ENCODE results near the gene CPVL.

DNA sequence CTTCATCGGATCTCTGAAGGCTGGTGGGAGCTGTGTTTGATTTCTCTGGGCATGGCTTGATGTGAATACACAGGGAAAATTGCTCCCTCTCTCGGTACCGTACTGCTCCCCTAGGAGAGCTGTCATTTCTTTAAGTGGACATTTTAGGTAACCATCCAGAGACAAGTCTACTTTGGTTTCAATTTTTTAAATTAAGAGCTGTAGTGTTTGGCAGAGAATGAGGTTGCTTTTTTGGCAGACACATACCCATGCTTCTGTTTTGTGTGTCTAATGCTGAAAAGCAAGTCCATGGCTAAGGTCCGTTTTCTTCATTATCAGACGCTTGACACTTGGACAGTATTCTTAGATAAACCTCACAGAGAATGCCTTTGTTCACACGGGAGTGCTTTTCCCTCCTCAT lies 127.0 kb downstream of the CPVL start:
- TF ChIP-seq, protein P1, sequence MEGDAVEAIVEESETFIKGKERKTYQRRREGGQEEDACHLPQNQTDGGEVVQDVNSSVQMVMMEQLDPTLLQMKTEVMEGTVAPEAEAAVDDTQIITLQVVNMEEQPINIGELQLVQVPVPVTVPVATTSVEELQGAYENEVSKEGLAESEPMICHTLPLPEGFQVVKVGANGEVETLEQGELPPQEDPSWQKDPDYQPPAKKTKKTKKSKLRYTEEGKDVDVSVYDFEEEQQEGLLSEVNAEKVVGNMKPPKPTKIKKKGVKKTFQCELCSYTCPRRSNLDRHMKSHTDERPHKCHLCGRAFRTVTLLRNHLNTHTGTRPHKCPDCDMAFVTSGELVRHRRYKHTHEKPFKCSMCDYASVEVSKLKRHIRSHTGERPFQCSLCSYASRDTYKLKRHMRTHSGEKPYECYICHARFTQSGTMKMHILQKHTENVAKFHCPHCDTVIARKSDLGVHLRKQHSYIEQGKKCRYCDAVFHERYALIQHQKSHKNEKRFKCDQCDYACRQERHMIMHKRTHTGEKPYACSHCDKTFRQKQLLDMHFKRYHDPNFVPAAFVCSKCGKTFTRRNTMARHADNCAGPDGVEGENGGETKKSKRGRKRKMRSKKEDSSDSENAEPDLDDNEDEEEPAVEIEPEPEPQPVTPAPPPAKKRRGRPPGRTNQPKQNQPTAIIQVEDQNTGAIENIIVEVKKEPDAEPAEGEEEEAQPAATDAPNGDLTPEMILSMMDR (IDR thresholded peaks at IDR 0.05) = no peak
- TF ChIP-seq POLR2A (IDR thresholded peaks at IDR 0.05) = no peak

Measured in body of pancreas (tissue), 4 donors.